Ovary (tissue), 9 donors: ENCODE data around the gene TAB3. TPM values are rescaled to one million over a fixed set of nuclear protein-coding genes. Genes with fewer than 3 reads are reported as not detected.

Experiments
- DNase-seq, 5 donors: peaks; one replicate each; pipeline ENCODE4 v3.0.0-alpha.2; 2019 to 2020
- H3K27ac ChIP-seq, 2 donors: fragments of 200-600 bp; one replicate each; pipeline versions ENCODE4 v1.5.1 to v1.8.0; 2019 to 2022
- H3K27me3 ChIP-seq: fragments of 200-600 bp; one replicate; pipeline ENCODE4 v1.8.0; 2022
- H3K36me3 ChIP-seq: fragments of 200-600 bp; sonication (generic); one replicate; pipeline ENCODE4 v1.5.1; 2019
- H3K4me1 ChIP-seq: one replicate; pipeline ENCODE4 v1.8.1; 2013; ENCODE audit warnings: mild to moderate bottlenecking, moderate library complexity; ENCODE audit not compliant: insufficient read depth
- H3K4me3 ChIP-seq: fragments of 200-600 bp; sonication (generic); one replicate; pipeline ENCODE4 v1.5.1; 2017
- H3K9me3 ChIP-seq, 2 donors: fragments of 200-600 bp in 1 of 2; sonication (generic) in 1 of 2; one replicate each; pipeline versions ENCODE4 v1.5.1 to v1.8.1; 2013 to 2019; ENCODE audit warnings: mild to moderate bottlenecking in 1 of 2, moderate library complexity in 1 of 2
- CTCF ChIP-seq, 3 donors: fragments of 450-650 bp in 2 of 3; fragments of 200-600 bp in 1 of 3; IDR thresholded peaks; one replicate each; pipeline versions ENCODE4 v1.5.1 to v1.8.0; 2016 to 2022; ENCODE audit warnings: antibody characterized with exemption in 3 of 3, mild to moderate bottlenecking in 1 of 3
- EP300 ChIP-seq: sonication (generic); formaldehyde crosslinking; IDR thresholded peaks from one replicate; pipeline ENCODE4 v1.6.1; 2017; ENCODE audit warnings: antibody characterized with exemption
- POLR2A ChIP-seq: fragments of 450-650 bp; IDR thresholded peaks from one replicate; pipeline ENCODE4 v1.6.1; 2017; ENCODE audit warnings: antibody characterized with exemption, mild to moderate bottlenecking, moderate library complexity
- WGBS, 3 donors: extraction: QIAGEN DNeasy Blood & Tissue Kit in 1 of 3; methylation state at CpG; one replicate each; pipeline versions ENCODE4 v1.1.5 to v1.1.7; 2013 to 2017; 5-methylcytosine and 5-hydroxymethylcytosine counted together
- intact Hi-C, 4 donors: fragments of 100-400 bp; cut with DNase I; formaldehyde crosslinking; loops; one replicate each; pipeline versions ENCODE4 v1.11.0 to v1.15.1; 2022 to 2023
- polyA plus RNA-seq, 2 donors: library from polyadenylated mRNA; stranded (reverse); fragments of 200-250 nt in 1 of 2; fragments of 350-450 nt in 1 of 2; fragmentation: Illumina TruSeq in 1 of 2; extraction: RNeasy Lipid Tissue Mini Kit (QIAGEN cat#74804) in 1 of 2; gene quantifications; one replicate each; pipeline ENCODE4 v1.2.3, GENCODE V29; 2013 to 2014
- total RNA-seq, 7 donors: library from RNA; depleted of rRNA in 2 of 7; stranded (reverse); fragments of >200 nt in 2 of 7; fragmentation: NEBNext Ultra II Directional in 3 of 7; extraction: Animal tissue kit (Norgen Biotek cat#: 25700) in 3 of 7; gene quantifications; one replicate each; pipeline versions ENCODE4 v1.1.0 to v1.2.4, GENCODE V29; 2016 to 2023
- donor health status: DM: no; HTN: no; CAD: no; lungs with moderate emphysema.
- donor health status: DM: no; HTN: no; CAD: no.
- donor health status: Bipolar disorder and iron deficiency.
- donor health status: DM: yes; HTN: yes; CAD: no.
- donor health status: DM: no; HTN: no; CAD: no.
- donor health status: DM: yes; HTN: yes; CAD: no.

Gene TAB3
- total and polyA plus RNA-seq, 9 donors = 7.8 to 29.5 (median 21.0) TPM

- Histone ChIP-seq H3K4me3 (no peak overlapping the region), H3K4me1 (no peaks in the 10 kb centered on the region), H3K36me3 (no peaks in the 10 kb centered on the region), H3K27me3 (no peaks in the 10 kb centered on the region), H3K9me3 (no peaks in the 10 kb centered on the region), H3K27ac (no peak overlapping the region)
- 57 to 59% (median 59%) methylated on average over 2 of the region's 2 CpGs for WGBS, 3 donors
- intact Hi-C loops = no loop called here
- no peak for DNase-seq
- TF ChIP-seq POLR2A = no peak
- no peak for TF ChIP-seq CTCF (IDR thresholded peaks at IDR 0.05)
- no peak for TF ChIP-seq EP300
Measured at GRCh38 chrX:30883138-30883537, 5.9 kb downstream of the TAB3 start.

- Histone ChIP-seq H3K27ac (no peak overlapping the region), H3K36me3 (no peaks in the 10 kb centered on the region), H3K27me3 (no peaks in the 10 kb centered on the region), H3K4me3 (no peak overlapping the region), H3K4me1 (no peaks in the 10 kb centered on the region), H3K9me3 (no peaks in the 10 kb centered on the region)
- TF ChIP-seq EP300 = no peak
- 77 to 83% (median 82%) methylated on average over 1 of the region's 1 CpG for WGBS, 3 donors
- intact Hi-C loops = no loop called here
- no peak for DNase-seq
Measured at GRCh38 chrX:30881797-30882196, 7.3 kb downstream of the TAB3 start.

GRCh38 chrX:30881390-30881789 is 7.7 kb downstream of the TAB3 start:
- H3K36me3 ChIP-seq = no peaks in the 10 kb centered on the region
- TF ChIP-seq POLR2A (no peak), CTCF (IDR thresholded peaks at IDR 0.05) (no peak), EP300 (no peak)
- H3K4me1 ChIP-seq = peaks cover under 1% of the 10 kb centered on the region
- no peaks in the 10 kb centered on the region for H3K27me3 ChIP-seq
- intact Hi-C loops = no loop called here
- H3K4me3 ChIP-seq = no peak overlapping the region
- no peak for DNase-seq
- WGBS, 3 donors = 16 to 33% (median 20%) methylated on average over 1 of the region's 1 CpG
- no peaks in the 10 kb centered on the region for H3K9me3 ChIP-seq
- no peak overlapping the region for H3K27ac ChIP-seq

GRCh38 chrX:30880058-30880457 is 9.0 kb downstream of the TAB3 start:
- Histone ChIP-seq H3K9me3 (no peaks in the 10 kb centered on the region), H3K27ac (no peak overlapping the region), H3K4me1 (peaks cover 2% of the 10 kb centered on the region), H3K27me3 (no peaks in the 10 kb centered on the region), H3K4me3 (no peak overlapping the region), H3K36me3 (no peaks in the 10 kb centered on the region)
- no peak for DNase-seq
- intact Hi-C loops = no loop called here
- TF ChIP-seq CTCF (IDR thresholded peaks at IDR 0.05) = no peak
- no peak for TF ChIP-seq EP300
- TF ChIP-seq POLR2A = no peak
- WGBS, 3 donors = 55 to 70% (median 56%) methylated on average over 3 of the region's 3 CpGs

GRCh38 chrX:30876367-30876766 is 12.7 kb downstream of the TAB3 start:
- WGBS, 3 donors = 80 to 85% (median 82%) methylated on average over 6 of the region's 6 CpGs
- DNase-seq = no peak

More at GRCh38 chrX:30876367-30876766, 12.7 kb downstream of the TAB3 start:
- Histone ChIP-seq H3K27me3 (no peaks in the 10 kb centered on the region), H3K27ac (no peak overlapping the region), H3K4me3 (no peak overlapping the region), H3K4me1 (peaks cover 2% of the 10 kb centered on the region), H3K36me3 (no peaks in the 10 kb centered on the region), H3K9me3 (no peaks in the 10 kb centered on the region)
- no peak for TF ChIP-seq POLR2A
- no peak for TF ChIP-seq CTCF (IDR thresholded peaks at IDR 0.05)
- TF ChIP-seq EP300 = no peak
- intact Hi-C loops = no loop called here
